ENCODE results near the gene KCNE3.

DNA sequence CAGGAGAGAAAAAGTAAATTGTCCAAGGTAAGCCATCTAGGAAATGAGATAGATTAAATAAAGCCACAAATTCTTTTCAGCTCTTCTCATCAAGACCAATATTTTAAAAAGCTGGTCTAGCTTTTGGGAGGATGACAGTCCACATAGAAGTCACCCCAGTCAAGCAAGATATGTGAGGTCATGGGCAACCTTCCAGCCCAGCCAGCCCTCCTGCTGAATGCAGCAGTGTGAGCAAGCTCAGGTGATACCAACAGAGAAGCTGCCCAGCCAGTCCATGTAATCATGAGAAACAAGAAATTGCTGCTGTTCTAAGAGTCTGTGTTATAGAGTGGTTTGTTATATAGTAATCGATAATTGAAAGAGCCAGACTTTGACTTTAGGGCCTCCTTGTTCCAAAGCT, 28.7 kb downstream of the KCNE3 start:
- TF ChIP-seq CTCF (IDR thresholded peaks at IDR 0.05) (no peak), POLR2AphosphoS5 (IDR thresholded peaks at IDR 0.05) (no peak), POLR2A (IDR thresholded peaks at IDR 0.05) (no peak)
